K562 (cell line): ENCODE data around the gene LIN7A. TPM values are rescaled to one million over a fixed set of nuclear protein-coding genes. Genes with fewer than 3 reads are reported as not detected.

ENCODE experiments used
- E2F1 ChIP-seq: sonication (generic); formaldehyde crosslinking; IDR thresholded peaks from 2 replicates; pipeline ENCODE4 v1.8.1; 2023; ENCODE audit warnings: mild to moderate bottlenecking, missing genetic modification reagents, moderate library complexity
- ZBTB40 ChIP-seq, 2 experiments: fragments of 450-650 bp in 1 of 2; sonication (generic) in 1 of 2; formaldehyde crosslinking in 1 of 2; IDR thresholded peaks; 2 replicates each; pipeline versions ENCODE4 v1.7.1 to v1.9.0; 2016 to 2022; ENCODE audit warnings: inconsistent platforms in 1 of 2, mild to moderate bottlenecking in 1 of 2, missing genetic modification reagents in 1 of 2
- ZNF239 ChIP-seq: fragments of 250-450 bp; sonication (Bioruptor Pico); IDR thresholded peaks from 2 replicates; pipeline ENCODE4 v1.4.0; 2020; ENCODE audit warnings: mild to moderate bottlenecking
- polyA plus RNA-seq, 8 experiments: library from polyadenylated mRNA; depleted of rRNA in 4 of 8; stranded (reverse) in 5 of 8; unstranded in 3 of 8; fragments of >200 nt; fragmentation: Nextera tagmentation in 2 of 8; fragmentation: Illumina TruSeq in 1 of 8; extraction: Ambion mirVana in 2 of 8; extraction: Trizol in 1 of 8; gene quantifications; 2 replicates each; pipeline versions ENCODE4 v1.2.1 to v1.2.3, GENCODE V29; 2011 to 2014; ENCODE audit warnings: inconsistent platforms in 1 of 8, missing spikeins in 1 of 8
- total RNA-seq, 7 experiments: library from RNA; depleted of rRNA in 6 of 7; stranded (reverse); fragments of >200 nt in 6 of 7; fragmentation: Illumina TruSeq in 2 of 7; extraction: Trizol in 2 of 7; gene quantifications; 2 replicates each; pipeline versions ENCODE4 v1.2.1 to v1.2.3, GENCODE V29; 2011 to 2021; ENCODE audit warnings: low replicate concordance in 1 of 7

LIN7A gene
- total and polyA plus RNA-seq, 9 of the 15 experiments (the other 6 are each of a cell fraction or from before 2014, with no cell fraction given): not detected

GRCh38 chr12:80966001-80966400 lies 28.3 kb upstream of the LIN7A start (continued):
- no peak for TF ChIP-seq ZBTB40 (IDR thresholded peaks at IDR 0.05)
- TF ChIP-seq ZBTB40 (CRISPR knock-in tag; IDR thresholded peaks at IDR 0.05): no peak
- TF ChIP-seq E2F1 (CRISPR knock-in tag): no peak
- no peak for TF ChIP-seq ZNF239 (CRISPR knock-in tag)
